ENCODE data around the gene OBSCN. TPM values are rescaled to one million over a fixed set of nuclear protein-coding genes. Genes with fewer than 3 reads are reported as not detected.

Gene OBSCN
- total and polyA plus RNA-seq, 5 donors from 2014 or later = 0.13 to 57.1 (median 1.1) TPM

DNA sequence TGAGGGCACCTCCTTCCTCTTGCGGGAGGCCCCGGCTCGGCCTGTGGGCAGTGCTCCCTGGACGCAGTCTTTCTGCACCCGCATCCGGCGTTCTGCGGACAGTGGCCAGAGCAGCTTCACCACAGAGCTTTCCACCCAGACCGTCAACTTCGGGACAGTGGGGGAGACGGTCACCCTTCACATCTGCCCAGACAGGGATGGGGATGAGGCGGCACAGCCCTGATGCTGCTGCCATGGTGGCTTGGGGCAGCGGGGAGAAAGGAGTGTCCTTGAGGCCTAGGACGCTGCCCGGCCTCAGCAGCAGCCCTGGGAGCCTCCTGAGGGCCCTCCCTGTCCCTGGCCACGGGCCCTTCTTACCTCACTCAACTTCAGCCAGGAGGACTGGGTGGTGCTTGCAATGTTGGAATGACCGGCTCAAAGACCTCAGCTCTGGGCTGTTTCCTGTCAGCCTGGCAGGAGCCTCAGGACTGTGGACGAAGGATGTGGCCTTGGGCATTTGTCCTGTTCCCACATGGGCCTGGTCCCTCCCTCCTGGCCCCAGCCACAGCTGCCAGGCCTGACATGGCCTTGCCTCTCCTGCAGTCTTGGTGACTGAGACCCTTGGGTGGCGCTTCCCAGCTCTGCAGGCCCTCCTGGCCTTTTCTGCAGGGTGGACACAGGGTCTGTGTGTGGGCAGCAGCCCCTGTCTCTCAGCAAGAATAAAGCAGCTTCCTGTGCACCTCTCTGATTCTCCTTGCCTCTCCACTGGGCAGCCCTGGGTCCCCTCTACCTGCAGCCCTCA lies 152.9 kb downstream of the OBSCN start:
- no peak overlapping the region for H3K4me3 Mint-ChIP-seq
- no peaks in the 10 kb centered on the region for H3K27me3 Mint-ChIP-seq
- DNase-seq (no peak), ATAC-seq (ENCODE audit: low read depth in 2 of 2) (no peak)
- H3K27ac Mint-ChIP-seq = no peak overlapping the region
- no peaks in the 10 kb centered on the region for H3K36me3 Mint-ChIP-seq
- H3K27ac ChIP-seq (ENCODE audit: insufficient read depth, low read length, poor library complexity, severe bottlenecking) = no peak overlapping the region
- no peak overlapping the region for H3K4me3 ChIP-seq (ENCODE audit: low read depth, low read length)
- H3K9me3 ChIP-seq (ENCODE audit: control insufficient read depth in 2 of 2, low read length in 2 of 2) = no peaks in the 10 kb centered on the region
- no peaks in the 10 kb centered on the region for H3K36me3 ChIP-seq (ENCODE audit: control insufficient read depth, insufficient read depth, low read length)
- no peaks in the 10 kb centered on the region for H3K9me3 Mint-ChIP-seq
- H3K4me1 Mint-ChIP-seq = no peaks in the 10 kb centered on the region
- H3K27me3 ChIP-seq (ENCODE audit: control insufficient read depth, insufficient read depth, low read length) = no peaks in the 10 kb centered on the region
- no peaks in the 10 kb centered on the region for H3K4me1 ChIP-seq (ENCODE audit: control insufficient read depth, insufficient read depth, low read length, poor library complexity, severe bottlenecking)

DNA sequence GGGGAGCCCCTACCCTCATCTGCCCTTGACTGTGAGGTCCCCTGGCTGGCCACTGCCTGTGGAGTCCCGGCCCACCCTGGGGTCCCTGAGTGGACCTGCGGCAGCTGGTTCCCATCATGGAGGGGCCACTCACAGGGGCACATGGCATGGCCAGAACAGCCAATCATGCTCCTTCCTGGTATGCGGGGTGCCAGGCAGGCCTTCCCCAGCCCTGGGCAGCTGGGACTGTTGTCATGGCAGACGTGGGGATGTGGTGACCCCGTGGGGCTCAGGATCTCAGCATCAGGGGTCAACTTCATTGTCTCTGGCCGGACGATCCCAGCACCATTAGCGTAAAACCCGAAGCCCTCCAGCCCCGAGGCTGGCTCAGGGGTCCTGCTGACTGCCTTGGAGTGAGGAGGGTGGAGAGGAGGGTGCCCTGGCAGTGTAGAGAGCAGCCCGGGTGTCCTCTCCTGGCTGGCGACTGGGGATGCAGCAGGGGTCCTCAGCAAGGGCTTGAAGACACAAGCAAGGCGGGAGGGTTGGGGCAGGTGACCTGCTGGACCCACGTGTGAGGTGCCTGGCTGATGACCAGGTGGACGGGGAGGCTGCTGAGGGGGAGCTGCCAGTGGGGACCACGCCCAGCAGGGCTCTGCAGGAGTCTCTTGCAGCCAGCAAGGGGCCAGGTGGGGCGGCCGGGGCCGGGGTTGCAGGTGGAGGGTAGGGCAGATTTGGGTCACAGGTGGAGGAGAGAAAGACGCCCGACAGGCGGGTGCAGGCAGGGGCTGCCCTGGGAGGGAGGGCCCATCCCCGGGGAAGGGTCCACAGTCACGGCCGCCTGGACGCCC lies 153.7 kb downstream of the OBSCN start:
- Histone ChIP-seq H3K4me1 (ENCODE audit: control insufficient read depth, insufficient read depth, low read length, poor library complexity, severe bottlenecking) (no peaks in the 10 kb centered on the region), H3K36me3 (ENCODE audit: control insufficient read depth, insufficient read depth, low read length) (no peaks in the 10 kb centered on the region), H3K27me3 (ENCODE audit: control insufficient read depth, insufficient read depth, low read length) (no peaks in the 10 kb centered on the region), H3K9me3 (ENCODE audit: control insufficient read depth in 2 of 2, low read length in 2 of 2) (no peaks in the 10 kb centered on the region), H3K27ac (ENCODE audit: insufficient read depth, low read length, poor library complexity, severe bottlenecking) (no peak overlapping the region), H3K4me3 (ENCODE audit: low read depth, low read length) (no peak overlapping the region)
- no peak overlapping the region for H3K27ac Mint-ChIP-seq
- H3K36me3 Mint-ChIP-seq = no peaks in the 10 kb centered on the region
- no peaks in the 10 kb centered on the region for H3K4me1 Mint-ChIP-seq
- DNase-seq (no peak), ATAC-seq (ENCODE audit: low read depth in 2 of 2) (no peak)
- no peak overlapping the region for H3K4me3 Mint-ChIP-seq
- no peaks in the 10 kb centered on the region for H3K9me3 Mint-ChIP-seq
- H3K27me3 Mint-ChIP-seq = no peaks in the 10 kb centered on the region

DNA sequence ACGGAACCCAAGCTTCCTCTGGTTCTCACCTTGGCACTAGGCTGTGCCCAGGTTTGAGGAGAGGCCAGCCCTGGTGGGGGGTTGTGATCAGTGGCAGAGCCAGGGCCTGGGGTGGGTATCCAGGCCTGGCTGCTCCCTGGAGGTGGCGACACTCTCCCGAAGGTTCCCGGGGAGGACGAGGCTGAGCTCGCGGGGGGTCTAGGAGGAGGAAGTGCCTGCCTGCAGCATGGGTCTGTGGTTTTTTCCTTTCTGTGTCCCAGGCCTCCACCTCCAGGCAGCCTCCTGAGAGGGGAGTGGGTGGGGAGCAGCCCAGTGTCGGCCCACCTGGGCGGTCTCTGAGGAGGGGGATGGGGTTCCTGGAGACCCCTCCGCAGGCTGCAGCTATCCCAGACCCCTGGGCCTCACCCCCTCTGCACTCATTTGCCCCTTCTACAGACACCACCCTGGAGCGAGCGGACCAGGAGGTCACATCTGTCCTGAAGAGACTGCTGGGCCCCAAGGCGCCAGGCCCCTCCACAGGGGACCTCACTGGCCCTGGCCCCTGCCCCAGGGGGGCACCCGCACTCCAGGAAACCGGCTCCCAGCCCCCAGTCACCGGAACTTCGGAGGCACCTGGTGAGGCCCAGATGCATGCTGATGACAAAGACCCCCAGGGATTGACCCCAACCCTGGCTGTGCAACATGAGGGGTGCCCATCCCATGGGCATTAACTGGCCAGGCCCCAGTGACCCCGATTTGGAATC lies 154.5 kb downstream of the OBSCN start:
- no peak overlapping the region for H3K4me3 Mint-ChIP-seq
- H3K27me3 Mint-ChIP-seq = no peaks in the 10 kb centered on the region
- no peak for ATAC-seq (ENCODE audit: low read depth in 2 of 2)
- H3K4me1 ChIP-seq (ENCODE audit: control insufficient read depth, insufficient read depth, low read length, poor library complexity, severe bottlenecking) = no peaks in the 10 kb centered on the region
- H3K27ac Mint-ChIP-seq = no peak overlapping the region
- no peak for DNase-seq
- no peaks in the 10 kb centered on the region for H3K9me3 Mint-ChIP-seq
- H3K36me3 ChIP-seq (ENCODE audit: control insufficient read depth, insufficient read depth, low read length) = no peaks in the 10 kb centered on the region
- H3K4me3 ChIP-seq (ENCODE audit: low read depth, low read length) = no peak overlapping the region
- no peaks in the 10 kb centered on the region for H3K36me3 Mint-ChIP-seq
- no peaks in the 10 kb centered on the region for H3K9me3 ChIP-seq (ENCODE audit: control insufficient read depth in 2 of 2, low read length in 2 of 2)
- no peak overlapping the region for H3K27ac ChIP-seq (ENCODE audit: insufficient read depth, low read length, poor library complexity, severe bottlenecking)
- H3K4me1 Mint-ChIP-seq = no peaks in the 10 kb centered on the region
- H3K27me3 ChIP-seq (ENCODE audit: control insufficient read depth, insufficient read depth, low read length) = no peaks in the 10 kb centered on the region

DNA sequence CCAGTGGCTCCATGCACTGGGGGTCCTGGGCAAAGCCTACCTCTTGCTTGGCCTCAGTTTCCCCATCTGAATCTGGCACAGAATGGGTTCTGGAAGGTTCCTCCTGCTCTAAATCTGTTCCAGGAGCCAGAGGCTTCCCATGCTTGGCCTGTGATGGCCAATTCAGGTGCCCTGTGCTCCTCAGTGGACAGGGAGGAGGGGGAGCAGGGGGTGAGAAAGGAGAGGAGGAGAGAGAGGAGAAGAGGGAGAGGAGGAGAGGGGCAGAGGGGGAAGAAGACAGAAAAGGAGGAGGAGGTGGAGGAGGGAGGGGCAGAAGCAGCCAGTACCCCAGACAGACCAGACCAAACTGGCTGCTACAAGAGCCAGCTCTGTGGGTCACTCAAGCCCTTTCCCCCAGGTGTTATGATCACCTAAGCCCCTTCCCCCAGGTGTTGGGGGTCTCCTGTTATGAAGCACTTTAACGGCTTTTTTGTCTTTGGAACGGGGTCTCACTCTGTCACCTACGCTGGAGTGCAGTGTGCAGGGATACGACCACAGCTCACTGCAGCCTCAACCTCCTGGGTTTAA lies 155.1 kb downstream of the OBSCN start:
- Mint-ChIP-seq H3K4me3 (no peak overlapping the region), H3K27ac (no peak overlapping the region), H3K27me3 (no peaks in the 10 kb centered on the region), H3K4me1 (no peaks in the 10 kb centered on the region), H3K9me3 (no peaks in the 10 kb centered on the region), H3K36me3 (no peaks in the 10 kb centered on the region)
- H3K27me3 ChIP-seq (ENCODE audit: control insufficient read depth, insufficient read depth, low read length) = no peaks in the 10 kb centered on the region
- no peak overlapping the region for H3K27ac ChIP-seq (ENCODE audit: insufficient read depth, low read length, poor library complexity, severe bottlenecking)
- H3K4me1 ChIP-seq (ENCODE audit: control insufficient read depth, insufficient read depth, low read length, poor library complexity, severe bottlenecking) = no peaks in the 10 kb centered on the region
- no peak for DNase-seq
- H3K9me3 ChIP-seq (ENCODE audit: control insufficient read depth in 2 of 2, low read length in 2 of 2) = no peaks in the 10 kb centered on the region
- no peak for ATAC-seq (ENCODE audit: low read depth in 2 of 2)
- H3K36me3 ChIP-seq (ENCODE audit: control insufficient read depth, insufficient read depth, low read length) = no peaks in the 10 kb centered on the region
- H3K4me3 ChIP-seq (ENCODE audit: low read depth, low read length) = no peak overlapping the region

DNA sequence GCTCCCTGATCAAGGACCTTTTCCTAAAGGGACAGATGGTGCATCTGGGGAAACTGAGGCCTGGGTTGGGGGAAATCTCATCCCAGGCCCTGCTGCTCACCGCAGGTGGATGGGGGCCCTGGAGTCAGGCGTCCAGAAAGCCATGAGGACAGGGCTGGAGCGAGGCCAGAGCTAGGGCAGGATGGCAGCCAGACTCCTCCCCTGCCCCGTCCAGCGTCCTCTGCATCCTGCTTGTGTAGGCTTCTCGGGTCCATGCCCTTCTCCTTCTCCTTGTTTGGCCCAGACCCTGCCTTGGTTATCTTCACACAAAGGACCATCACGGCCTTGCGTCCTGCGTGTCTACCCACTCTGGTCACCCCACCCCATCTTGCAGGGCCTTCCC lies 155.8 kb downstream of the OBSCN start:
- Mint-ChIP-seq H3K36me3 (no peaks in the 10 kb centered on the region), H3K4me1 (no peaks in the 10 kb centered on the region), H3K9me3 (no peaks in the 10 kb centered on the region), H3K4me3 (no peak overlapping the region), H3K27me3 (no peaks in the 10 kb centered on the region), H3K27ac (no peak overlapping the region)
- H3K4me1 ChIP-seq (ENCODE audit: control insufficient read depth, insufficient read depth, low read length, poor library complexity, severe bottlenecking) = no peaks in the 10 kb centered on the region
- no peak for ATAC-seq (ENCODE audit: low read depth in 2 of 2)
- H3K4me3 ChIP-seq (ENCODE audit: low read depth, low read length) = no peak overlapping the region
- no peak for DNase-seq
- H3K36me3 ChIP-seq (ENCODE audit: control insufficient read depth, insufficient read depth, low read length) = no peaks in the 10 kb centered on the region
- H3K27ac ChIP-seq (ENCODE audit: insufficient read depth, low read length, poor library complexity, severe bottlenecking) = no peak overlapping the region
- H3K9me3 ChIP-seq (ENCODE audit: control insufficient read depth in 2 of 2, low read length in 2 of 2) = no peaks in the 10 kb centered on the region
- H3K27me3 ChIP-seq (ENCODE audit: control insufficient read depth, insufficient read depth, low read length) = no peaks in the 10 kb centered on the region

DNA sequence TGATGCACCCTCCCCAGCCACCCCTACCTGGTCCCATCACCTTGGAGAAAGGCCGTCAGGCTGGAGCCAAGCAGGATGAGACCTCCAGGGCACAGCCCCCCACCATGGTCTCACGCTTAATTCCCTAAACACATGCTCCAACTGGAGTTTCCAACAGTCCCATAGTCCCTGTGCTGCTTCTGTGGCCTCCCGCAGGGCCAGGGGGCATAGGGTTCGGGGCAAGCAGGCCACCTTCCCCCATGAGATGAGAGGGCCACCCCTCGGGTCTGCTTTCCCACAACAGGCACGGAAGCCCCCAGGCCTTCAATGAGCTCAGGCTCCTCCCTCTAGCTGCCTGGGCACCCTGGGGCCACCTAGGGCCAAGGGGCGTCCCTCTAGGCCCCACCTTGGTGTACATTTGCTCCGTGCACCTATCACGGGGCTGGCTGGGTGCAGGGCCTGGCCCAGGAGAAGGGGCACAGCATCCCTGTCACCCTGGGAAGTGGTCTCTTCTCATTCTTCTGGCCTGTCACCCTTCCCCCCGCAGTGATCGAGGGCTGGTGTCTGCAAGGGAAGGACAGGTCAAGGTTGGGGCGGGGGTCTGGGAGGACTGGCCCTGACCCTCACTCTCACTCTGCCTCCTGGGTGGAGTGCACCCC lies 156.3 kb downstream of the OBSCN start:
- H3K4me1 Mint-ChIP-seq = no peaks in the 10 kb centered on the region
- Histone ChIP-seq H3K4me3 (ENCODE audit: low read depth, low read length) (no peak overlapping the region), H3K27ac (ENCODE audit: insufficient read depth, low read length, poor library complexity, severe bottlenecking) (no peak overlapping the region), H3K9me3 (ENCODE audit: control insufficient read depth in 2 of 2, low read length in 2 of 2) (no peaks in the 10 kb centered on the region), H3K27me3 (ENCODE audit: control insufficient read depth, insufficient read depth, low read length) (no peaks in the 10 kb centered on the region), H3K36me3 (ENCODE audit: control insufficient read depth, insufficient read depth, low read length) (no peaks in the 10 kb centered on the region), H3K4me1 (ENCODE audit: control insufficient read depth, insufficient read depth, low read length, poor library complexity, severe bottlenecking) (no peaks in the 10 kb centered on the region)
- no peaks in the 10 kb centered on the region for H3K9me3 Mint-ChIP-seq
- H3K27ac Mint-ChIP-seq = no peak overlapping the region
- no peak for DNase-seq
- H3K4me3 Mint-ChIP-seq = no peak overlapping the region
- no peaks in the 10 kb centered on the region for H3K27me3 Mint-ChIP-seq
- no peak for ATAC-seq (ENCODE audit: low read depth in 2 of 2)
- no peaks in the 10 kb centered on the region for H3K36me3 Mint-ChIP-seq

DNA sequence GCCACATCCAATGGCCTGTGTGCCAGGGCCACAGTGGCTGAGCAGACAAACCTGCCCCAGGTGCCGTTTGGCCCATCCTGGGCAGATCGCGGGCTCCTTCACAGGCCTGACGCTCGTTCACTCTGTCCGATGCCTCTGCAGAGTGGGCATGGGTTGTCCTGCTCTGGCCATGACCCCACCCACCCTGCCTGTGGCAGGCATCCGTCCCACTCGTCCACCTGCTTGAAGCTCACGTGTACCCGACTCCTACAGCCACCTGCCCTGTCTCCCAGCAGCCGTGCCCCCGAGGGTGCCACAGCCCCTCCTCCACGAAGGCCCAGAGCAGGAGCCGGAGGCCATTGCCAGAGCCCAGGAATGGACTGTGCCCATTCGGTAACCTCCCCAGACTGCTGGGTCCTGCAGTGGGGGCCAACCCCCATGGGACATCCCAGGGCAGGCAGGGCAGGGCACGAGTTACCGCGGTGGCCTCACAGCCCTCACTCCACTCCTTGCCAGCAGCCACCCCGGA lies 156.9 kb downstream of the OBSCN start:
- H3K27me3 ChIP-seq (ENCODE audit: control insufficient read depth, insufficient read depth, low read length) = no peaks in the 10 kb centered on the region
- Mint-ChIP-seq H3K36me3 (no peaks in the 10 kb centered on the region), H3K27ac (no peak overlapping the region), H3K4me1 (no peaks in the 10 kb centered on the region), H3K4me3 (no peak overlapping the region), H3K27me3 (no peaks in the 10 kb centered on the region), H3K9me3 (no peaks in the 10 kb centered on the region)
- H3K36me3 ChIP-seq (ENCODE audit: control insufficient read depth, insufficient read depth, low read length) = no peaks in the 10 kb centered on the region
- no peaks in the 10 kb centered on the region for H3K9me3 ChIP-seq (ENCODE audit: control insufficient read depth in 2 of 2, low read length in 2 of 2)
- H3K4me1 ChIP-seq (ENCODE audit: control insufficient read depth, insufficient read depth, low read length, poor library complexity, severe bottlenecking) = no peaks in the 10 kb centered on the region
- DNase-seq (no peak), ATAC-seq (ENCODE audit: low read depth in 2 of 2) (no peak)
- no peak overlapping the region for H3K27ac ChIP-seq (ENCODE audit: insufficient read depth, low read length, poor library complexity, severe bottlenecking)
- no peak overlapping the region for H3K4me3 ChIP-seq (ENCODE audit: low read depth, low read length)

Measured in CD4-positive, CD25-positive, alpha-beta regulatory T cell (primary cell).